OCI-LY7 (cell line): ENCODE results near the gene SMIM10L2A.
"Not testable (repeated sequence)": the region's sequence is repeated elsewhere in the genome, so short reads cannot be mapped to it uniquely, and the experiment has no call there.

Source experiments
- EZH2phosphoT487 ChIP-seq: fragments of 200-600 bp; sonication (generic); IDR thresholded peaks from 2 replicates; pipeline ENCODE4 v1.6.1; 2018; ENCODE audit warnings: low read depth, borderline replicate concordance, mild to moderate bottlenecking, mixed run types, antibody characterized with exemption, low read length, moderate library complexity, mixed read lengths
- TF ChIP-seq, protein P1 (sequence below): fragments of 200-600 bp; sonication (generic); conservative IDR thresholded peaks from 2 replicates; pipeline ENCODE4 v1.5.1; 2014; ENCODE audit warnings: mild to moderate bottlenecking, antibody characterized with exemption, low read length, moderate library complexity, mixed read lengths

DNA sequence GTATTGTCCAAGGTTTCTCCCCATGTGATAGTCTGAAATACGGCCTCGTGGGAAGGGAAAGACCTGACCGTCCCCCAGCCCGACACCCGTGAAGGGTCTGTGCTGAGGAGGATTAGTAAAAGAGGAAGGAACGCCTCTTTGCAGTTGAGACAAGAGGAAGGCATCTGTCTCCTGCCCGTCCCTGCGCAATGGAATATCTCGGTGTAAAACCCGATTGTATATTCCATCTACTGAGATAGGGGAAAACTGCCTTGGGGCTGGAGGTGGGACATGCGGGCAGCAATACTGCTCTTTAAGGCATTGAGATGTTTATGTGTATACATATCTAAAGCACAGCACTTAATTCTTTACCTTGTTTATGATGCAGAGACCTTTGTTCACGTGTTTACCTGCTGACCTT, 15.3 kb upstream of the SMIM10L2A start:
- TF ChIP-seq, protein P1, sequence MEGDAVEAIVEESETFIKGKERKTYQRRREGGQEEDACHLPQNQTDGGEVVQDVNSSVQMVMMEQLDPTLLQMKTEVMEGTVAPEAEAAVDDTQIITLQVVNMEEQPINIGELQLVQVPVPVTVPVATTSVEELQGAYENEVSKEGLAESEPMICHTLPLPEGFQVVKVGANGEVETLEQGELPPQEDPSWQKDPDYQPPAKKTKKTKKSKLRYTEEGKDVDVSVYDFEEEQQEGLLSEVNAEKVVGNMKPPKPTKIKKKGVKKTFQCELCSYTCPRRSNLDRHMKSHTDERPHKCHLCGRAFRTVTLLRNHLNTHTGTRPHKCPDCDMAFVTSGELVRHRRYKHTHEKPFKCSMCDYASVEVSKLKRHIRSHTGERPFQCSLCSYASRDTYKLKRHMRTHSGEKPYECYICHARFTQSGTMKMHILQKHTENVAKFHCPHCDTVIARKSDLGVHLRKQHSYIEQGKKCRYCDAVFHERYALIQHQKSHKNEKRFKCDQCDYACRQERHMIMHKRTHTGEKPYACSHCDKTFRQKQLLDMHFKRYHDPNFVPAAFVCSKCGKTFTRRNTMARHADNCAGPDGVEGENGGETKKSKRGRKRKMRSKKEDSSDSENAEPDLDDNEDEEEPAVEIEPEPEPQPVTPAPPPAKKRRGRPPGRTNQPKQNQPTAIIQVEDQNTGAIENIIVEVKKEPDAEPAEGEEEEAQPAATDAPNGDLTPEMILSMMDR, result not testable (repeated sequence)
- TF ChIP-seq EZH2phosphoT487, result not testable (repeated sequence)
